ENCODE results near the gene LSS. TPM values are rescaled to one million over a fixed set of nuclear protein-coding genes. Genes with fewer than 3 reads are reported as not detected.

LSS gene
- total and polyA plus RNA-seq, 2 of the 4 experiments (the other 2 are of a cell fraction), result 43.4 to 58.1 TPM

DNA sequence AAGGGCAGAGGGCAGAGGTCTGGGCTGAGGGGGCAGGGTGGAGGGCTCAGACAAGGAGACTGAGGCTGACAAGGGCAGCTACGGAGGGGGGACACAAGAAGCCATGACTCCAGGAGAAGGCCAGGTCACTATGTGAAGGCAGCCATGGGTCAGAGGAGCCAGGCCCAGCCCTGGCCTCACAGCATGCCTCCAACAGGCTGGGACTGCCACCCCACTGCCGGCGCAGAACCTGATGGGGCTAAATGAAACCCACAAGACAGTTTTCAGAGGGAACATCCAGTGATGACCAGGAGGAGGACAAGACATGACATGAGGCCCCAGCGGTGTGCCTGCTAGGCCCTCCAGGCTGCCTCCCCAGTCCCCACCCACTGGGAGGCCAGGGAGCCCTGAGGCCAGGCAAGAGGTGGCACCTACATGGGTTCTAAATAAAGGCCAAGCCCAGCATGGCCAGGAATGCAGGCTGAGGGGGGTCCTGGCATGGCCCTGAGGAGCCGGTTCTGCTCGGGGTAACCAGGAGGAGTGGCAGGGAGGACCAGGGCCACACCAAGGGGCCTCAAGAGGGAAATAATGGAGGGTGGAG lies 27.3 kb upstream of the LSS start:
- no peak for ATAC-seq (ENCODE audit: low read depth)
- WGBS, 2 experiments (ENCODE audit: extremely low coverage in 2 of 2, insufficient read length in 1 of 2), result 82% methylated on average over 5 of the region's 6 CpGs; no CpG with 5 or more reads in 1 of the 2 experiments
- H3K9me1 ChIP-seq (ENCODE audit: insufficient read depth, low read length), result no peaks in the 10 kb centered on the region
- H3K79me1 ChIP-seq (ENCODE audit: low read depth in 1 of 2, low read length in 2 of 2), result peaks cover 9 to 27% of the 10 kb centered on the region in 2 experiments; a peak in 3 of 4 replicates
- no peaks in the 10 kb centered on the region for H3K9me3 ChIP-seq (ENCODE audit: control insufficient read depth, insufficient read depth, low read length)
- no peak overlapping the region for H2BK15ac ChIP-seq (ENCODE audit: low read depth, low read length)
- CTCF ChIA-PET, result no interaction called here
- H3K4me2 ChIP-seq (ENCODE audit: low read depth, low read length), result no peak overlapping the region
- no peak overlapping the region for H2AK5ac ChIP-seq (ENCODE audit: low read depth, low read length)
- no peaks in the 10 kb centered on the region for H3K4me1 ChIP-seq (ENCODE audit: control insufficient read depth, insufficient read depth, low read length)
- H4K8ac ChIP-seq (ENCODE audit: low read depth in 2 of 2, low read length in 2 of 2), result no peak overlapping the region
- H2BK20ac ChIP-seq (ENCODE audit: low read depth, low read length), result no peak overlapping the region
- H3K4ac ChIP-seq (ENCODE audit: low read depth, low read length), result no peak overlapping the region
- no peaks in the 10 kb centered on the region for H3K27me3 ChIP-seq (ENCODE audit: control insufficient read depth, insufficient read depth, low read length)
- H3K56ac ChIP-seq (ENCODE audit: extremely low read depth, insufficient read depth, low read length), result no peak overlapping the region; the same call in 1 of the 2 replicates
- no peak overlapping the region for H3K9ac ChIP-seq (ENCODE audit: low read depth, low read length)
- POLR2A ChIA-PET (ENCODE audit: unreplicated experiment), result no interaction called here
- no peak overlapping the region for H3K27ac ChIP-seq (ENCODE audit: insufficient read depth, low read length)
- H4K91ac ChIP-seq (ENCODE audit: insufficient read depth, low read depth, low read length), result no peak overlapping the region
- no peak for TF ChIP-seq POLR2A (IDR thresholded peaks at IDR 0.05; ENCODE audit: low read depth, low read length)
- TF ChIP-seq MXI1 (IDR thresholded peaks at IDR 0.05; ENCODE audit: borderline replicate concordance, low read depth, low read length), result no peak
- no peak for TF ChIP-seq CEBPB (IDR thresholded peaks at IDR 0.05; ENCODE audit: low read depth, low read length)
- TF ChIP-seq MAZ (IDR thresholded peaks at IDR 0.05; ENCODE audit: borderline replicate concordance, low read depth, low read length), result no peak
- TF ChIP-seq RCOR1 (IDR thresholded peaks at IDR 0.05; ENCODE audit: insufficient replicate concordance, low read length), result no peak
- no peak for TF ChIP-seq FOS (IDR thresholded peaks at IDR 0.05; ENCODE audit: low read depth, low read length)
- TF ChIP-seq RFX5 (IDR thresholded peaks at IDR 0.05; ENCODE audit: low read depth, low read length), result no peak
- TF ChIP-seq, protein P1, sequence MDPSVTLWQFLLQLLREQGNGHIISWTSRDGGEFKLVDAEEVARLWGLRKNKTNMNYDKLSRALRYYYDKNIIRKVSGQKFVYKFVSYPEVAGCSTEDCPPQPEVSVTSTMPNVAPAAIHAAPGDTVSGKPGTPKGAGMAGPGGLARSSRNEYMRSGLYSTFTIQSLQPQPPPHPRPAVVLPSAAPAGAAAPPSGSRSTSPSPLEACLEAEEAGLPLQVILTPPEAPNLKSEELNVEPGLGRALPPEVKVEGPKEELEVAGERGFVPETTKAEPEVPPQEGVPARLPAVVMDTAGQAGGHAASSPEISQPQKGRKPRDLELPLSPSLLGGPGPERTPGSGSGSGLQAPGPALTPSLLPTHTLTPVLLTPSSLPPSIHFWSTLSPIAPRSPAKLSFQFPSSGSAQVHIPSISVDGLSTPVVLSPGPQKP (IDR thresholded peaks at IDR 0.05; ENCODE audit: borderline replicate concordance, low read depth, low read length), result no peak
- no peak for TF ChIP-seq RAD21 (IDR thresholded peaks at IDR 0.05; ENCODE audit: low read length)
- TF ChIP-seq SMC3 (IDR thresholded peaks at IDR 0.05; ENCODE audit: low read depth, low read length), result no peak
- TF ChIP-seq, protein P2, sequence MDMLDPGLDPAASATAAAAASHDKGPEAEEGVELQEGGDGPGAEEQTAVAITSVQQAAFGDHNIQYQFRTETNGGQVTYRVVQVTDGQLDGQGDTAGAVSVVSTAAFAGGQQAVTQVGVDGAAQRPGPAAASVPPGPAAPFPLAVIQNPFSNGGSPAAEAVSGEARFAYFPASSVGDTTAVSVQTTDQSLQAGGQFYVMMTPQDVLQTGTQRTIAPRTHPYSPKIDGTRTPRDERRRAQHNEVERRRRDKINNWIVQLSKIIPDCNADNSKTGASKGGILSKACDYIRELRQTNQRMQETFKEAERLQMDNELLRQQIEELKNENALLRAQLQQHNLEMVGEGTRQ (IDR thresholded peaks at IDR 0.05; ENCODE audit: low read depth, low read length), result no peak
- TF ChIP-seq NFE2L2 (IDR thresholded peaks at IDR 0.05; ENCODE audit: low read depth, low read length), result no peak
- no peak for TF ChIP-seq MAFK (IDR thresholded peaks at IDR 0.05; ENCODE audit: low read depth, low read length)
- TF ChIP-seq CHD1 (IDR thresholded peaks at IDR 0.05; ENCODE audit: low read depth, low read length), result no peak
- no peak overlapping the region for H3K14ac ChIP-seq (replicated peaks; ENCODE audit: low read depth, low read length)
- no peak overlapping the region for H3K23ac ChIP-seq (ENCODE audit: low read depth, low read length)
- H3K18ac ChIP-seq (ENCODE audit: low read depth, low read length), result no peak overlapping the region
- no peaks in the 10 kb centered on the region; the same call in none of the 2 replicates for H4K20me1 ChIP-seq (ENCODE audit: insufficient read depth, low read length)
- peaks cover 67% of the 10 kb centered on the region for H3K36me3 ChIP-seq (ENCODE audit: control insufficient read depth, insufficient read depth, low read length)
- peak overlapping the region; percentile 78 for H2AK9ac ChIP-seq (replicated peaks; ENCODE audit: low read depth, low read length, poor library complexity)
- no peak overlapping the region for H2BK120ac ChIP-seq (ENCODE audit: low read depth, low read length)
- intact Hi-C loops (cut with micrococcal nuclease) (no loop called here), in situ Hi-C loops (cut with MboI; ENCODE audit: low sequenced_read_pairs) (no loop called here), dilution Hi-C loops (cut with HindIII; ENCODE audit: low sequenced_read_pairs, unreplicated experiment) (no loop called here)
- no peak overlapping the region for H3K4me3 ChIP-seq (ENCODE audit: insufficient read depth, low read depth, low read length)
- no peak overlapping the region for H2BK5ac ChIP-seq (ENCODE audit: low read depth, low read length, poor library complexity, severe bottlenecking)
- H4K5ac ChIP-seq (ENCODE audit: low read depth, low read length), result no peak overlapping the region
- no peak for DNase-seq
- BruUV-seq (replicated peaks), result no TSS peak
- no peak overlapping the region for H2AFZ ChIP-seq (replicated peaks; ENCODE audit: low read length, poor library complexity)
